ENCODE data around the gene SLAMF8. TPM values are rescaled to one million over a fixed set of nuclear protein-coding genes. Genes with fewer than 3 reads are reported as not detected.

SLAMF8 gene
- total and polyA plus RNA-seq, 2 experiments from 2014 or later: not detected

- DNase-seq (ENCODE audit: low read depth in 1 of 2, low spot score in 1 of 2): peak in 1 of 2 donors; percentile 23
- no peak overlapping the region for H3K27ac ChIP-seq
Measured at GRCh38 chr1:159866905-159867663, 40.4 kb downstream of the SLAMF8 start.

GRCh38 chr1:159867664-159868026 lies 41.0 kb downstream of the SLAMF8 start:
- H3K36me3 ChIP-seq: no peaks in the 10 kb centered on the region
- H3K27ac ChIP-seq: no peak overlapping the region
- H3K27me3 ChIP-seq: peaks cover 15% of the 10 kb centered on the region
- no peaks in the 10 kb centered on the region for H3K9me3 ChIP-seq (ENCODE audit: low read depth)
- DNase-seq (ENCODE audit: low read depth in 1 of 2, low spot score in 1 of 2): peak; percentile 52 to 57
- H3K4me1 ChIP-seq (ENCODE audit: low read depth): no peaks in the 10 kb centered on the region
- no peak overlapping the region for H3K4me3 ChIP-seq
- no peak for TF ChIP-seq CTCF (IDR thresholded peaks at IDR 0.05; ENCODE audit: low read depth, low read length)

More at GRCh38 chr1:159866905-159867663, 40.4 kb downstream of the SLAMF8 start:
- no peaks in the 10 kb centered on the region for H3K9me3 ChIP-seq (ENCODE audit: low read depth)
- H3K4me3 ChIP-seq: no peak overlapping the region
- H3K27me3 ChIP-seq: peaks cover 15% of the 10 kb centered on the region
- TF ChIP-seq CTCF (IDR thresholded peaks at IDR 0.05; ENCODE audit: low read depth, low read length): no peak
- H3K4me1 ChIP-seq (ENCODE audit: low read depth): no peaks in the 10 kb centered on the region
- H3K36me3 ChIP-seq: no peaks in the 10 kb centered on the region

GRCh38 chr1:159868766-159869165 lies 42.1 kb downstream of the SLAMF8 start:
- TF ChIP-seq CTCF (IDR thresholded peaks at IDR 0.05; ENCODE audit: low read depth, low read length): no peak
- no peak for DNase-seq (ENCODE audit: low read depth in 1 of 2, low spot score in 1 of 2)

GRCh38 chr1:159869173-159869572 lies 42.5 kb downstream of the SLAMF8 start:
- Histone ChIP-seq H3K4me1 (ENCODE audit: low read depth) (no peaks in the 10 kb centered on the region), H3K27me3 (peaks cover 15% of the 10 kb centered on the region), H3K36me3 (no peaks in the 10 kb centered on the region), H3K9me3 (ENCODE audit: low read depth) (no peaks in the 10 kb centered on the region), H3K4me3 (no peak overlapping the region), H3K27ac (no peak overlapping the region)
- no peak for TF ChIP-seq CTCF (IDR thresholded peaks at IDR 0.05; ENCODE audit: low read depth, low read length)
- DNase-seq (ENCODE audit: low read depth in 1 of 2, low spot score in 1 of 2): peak in 1 of 2 donors; percentile 32

More at GRCh38 chr1:159868766-159869165, 42.1 kb downstream of the SLAMF8 start:
- peaks cover 15% of the 10 kb centered on the region for H3K27me3 ChIP-seq
- H3K27ac ChIP-seq: no peak overlapping the region
- H3K36me3 ChIP-seq: no peaks in the 10 kb centered on the region
- no peaks in the 10 kb centered on the region for H3K9me3 ChIP-seq (ENCODE audit: low read depth)
- H3K4me1 ChIP-seq (ENCODE audit: low read depth): no peaks in the 10 kb centered on the region
- no peak overlapping the region for H3K4me3 ChIP-seq

GRCh38 chr1:159869607-159870006 lies 42.9 kb downstream of the SLAMF8 start:
- no peaks in the 10 kb centered on the region for H3K4me1 ChIP-seq (ENCODE audit: low read depth)
- no peak overlapping the region for H3K4me3 ChIP-seq
- no peaks in the 10 kb centered on the region for H3K36me3 ChIP-seq
- TF ChIP-seq CTCF (IDR thresholded peaks at IDR 0.05; ENCODE audit: low read depth, low read length): no peak
- H3K27ac ChIP-seq: no peak overlapping the region
- H3K27me3 ChIP-seq: peaks cover 15% of the 10 kb centered on the region
- DNase-seq (ENCODE audit: low read depth in 1 of 2, low spot score in 1 of 2): no peak
- no peaks in the 10 kb centered on the region for H3K9me3 ChIP-seq (ENCODE audit: low read depth)

Measured in cardiac muscle cell (in vitro differentiated cells and primary cell).